PFSK-1 (cell line): Measurements from ENCODE around the gene KCTD1.

Experiments
- FOXP2 ChIP-seq: optimal IDR thresholded peaks from 2 replicates; pipeline ENCODE3; 2011; ENCODE audit warnings: borderline replicate concordance, control low read depth, inconsistent platforms; ENCODE audit not compliant: insufficient read depth; ENCODE audit errors: extremely low read length, extremely low read depth
- POLR2AphosphoS5 ChIP-seq: IDR thresholded peaks from 2 replicates; pipeline ENCODE4 v1.6.1; 2012; ENCODE audit warnings: low read depth, mild to moderate bottlenecking, control low read depth, low read length, moderate library complexity
- SIN3A ChIP-seq: IDR thresholded peaks from 2 replicates; pipeline ENCODE4 v1.6.1; 2012; ENCODE audit warnings: mild to moderate bottlenecking, low read length, moderate library complexity, borderline replicate concordance; ENCODE audit not compliant: insufficient read depth
- TAF1 ChIP-seq: IDR thresholded peaks from 2 replicates; pipeline ENCODE4 v1.6.1; 2012; ENCODE audit warnings: low read length, control low read depth, borderline replicate concordance; ENCODE audit not compliant: insufficient read depth
- TF ChIP-seq, protein P1 (sequence below), 2 experiments: IDR thresholded peaks; 2 replicates each; pipeline versions ENCODE4 v1.6.1 to v1.8.0; 2011 to 2012; ENCODE audit warnings: low read depth in 2 of 2, low read length in 2 of 2, control low read depth in 1 of 2, inconsistent platforms in 1 of 2, mild to moderate bottlenecking in 1 of 2, moderate library complexity in 1 of 2; ENCODE audit not compliant: insufficient read depth in 1 of 2

The KCTD1 gene

DNA sequence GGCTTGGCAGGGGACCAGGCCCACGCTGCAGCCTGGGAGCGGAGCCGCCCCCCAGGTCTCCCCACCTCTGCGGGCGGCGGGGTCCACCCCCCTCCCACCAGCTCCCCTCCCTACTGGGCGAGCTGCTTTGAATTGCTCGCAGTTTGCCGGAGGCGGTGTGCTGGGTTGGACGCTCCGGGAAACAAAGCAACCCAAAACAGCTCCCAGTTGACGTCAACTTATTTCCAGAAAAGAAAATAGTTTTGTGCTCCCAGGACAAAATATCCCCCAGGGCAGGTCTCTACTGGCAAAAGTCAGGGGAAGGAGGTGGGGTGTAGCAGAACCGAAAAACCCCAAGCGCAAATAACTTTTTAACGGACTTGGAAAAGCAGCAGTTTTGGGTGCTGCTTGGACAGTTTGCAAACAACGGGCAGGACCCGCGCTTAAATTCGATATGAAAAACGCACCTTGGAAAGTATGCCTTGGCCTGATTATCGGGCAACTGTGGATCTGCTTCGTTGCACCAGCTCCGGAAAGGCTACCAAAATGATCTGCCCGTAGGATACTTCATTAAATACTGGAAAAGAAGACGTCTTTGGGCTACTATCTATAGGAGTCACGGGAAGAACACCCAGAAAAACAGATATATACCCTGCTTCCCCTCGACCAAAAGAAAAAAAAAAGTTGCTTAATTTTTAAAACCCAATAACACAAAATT, 2.8 kb upstream of the KCTD1 start:
- no peak for TF ChIP-seq FOXP2
- no peak for TF ChIP-seq POLR2AphosphoS5

DNA sequence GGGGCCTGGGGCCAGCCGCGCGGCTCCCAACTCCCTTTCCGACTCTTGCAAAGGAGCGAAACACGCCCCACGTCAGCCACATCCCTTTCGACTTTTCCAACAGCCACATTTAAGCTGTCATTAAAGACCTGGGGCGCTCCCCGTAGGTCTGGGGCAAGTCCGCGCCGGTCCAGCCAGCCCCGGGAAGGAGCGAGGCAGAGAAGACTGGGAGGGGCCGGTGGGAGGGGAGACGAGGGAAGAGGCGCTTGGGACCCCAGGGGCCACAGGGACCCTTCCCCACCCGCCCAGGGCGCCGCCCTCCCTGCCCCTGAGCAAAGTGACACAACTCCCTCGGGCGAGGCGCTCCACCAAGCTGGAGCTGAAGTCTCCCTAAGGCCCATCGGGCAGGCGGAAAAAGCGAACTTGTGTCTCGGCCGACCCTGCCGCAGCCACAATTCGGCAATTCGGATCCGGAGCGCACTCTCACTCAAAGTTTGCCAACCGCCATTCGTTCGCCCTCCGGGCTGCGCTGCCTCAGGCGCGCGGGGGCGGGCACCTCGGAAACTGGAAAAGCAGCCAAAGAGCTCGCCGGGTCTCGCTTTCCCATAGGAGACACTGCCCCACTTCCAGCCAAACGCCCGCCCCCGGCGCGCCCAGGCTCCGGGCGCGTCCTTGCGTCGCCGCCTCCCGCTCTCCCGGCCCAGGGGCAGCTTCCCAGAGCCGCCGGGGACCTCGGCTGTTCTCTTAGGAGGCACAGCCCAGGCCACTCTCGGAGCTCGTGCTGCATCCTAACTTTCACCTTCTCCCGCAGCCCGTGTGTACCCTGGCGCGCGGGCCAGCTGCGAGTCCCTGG, 1.1 kb upstream of the KCTD1 start:
- TF ChIP-seq, protein P1, sequence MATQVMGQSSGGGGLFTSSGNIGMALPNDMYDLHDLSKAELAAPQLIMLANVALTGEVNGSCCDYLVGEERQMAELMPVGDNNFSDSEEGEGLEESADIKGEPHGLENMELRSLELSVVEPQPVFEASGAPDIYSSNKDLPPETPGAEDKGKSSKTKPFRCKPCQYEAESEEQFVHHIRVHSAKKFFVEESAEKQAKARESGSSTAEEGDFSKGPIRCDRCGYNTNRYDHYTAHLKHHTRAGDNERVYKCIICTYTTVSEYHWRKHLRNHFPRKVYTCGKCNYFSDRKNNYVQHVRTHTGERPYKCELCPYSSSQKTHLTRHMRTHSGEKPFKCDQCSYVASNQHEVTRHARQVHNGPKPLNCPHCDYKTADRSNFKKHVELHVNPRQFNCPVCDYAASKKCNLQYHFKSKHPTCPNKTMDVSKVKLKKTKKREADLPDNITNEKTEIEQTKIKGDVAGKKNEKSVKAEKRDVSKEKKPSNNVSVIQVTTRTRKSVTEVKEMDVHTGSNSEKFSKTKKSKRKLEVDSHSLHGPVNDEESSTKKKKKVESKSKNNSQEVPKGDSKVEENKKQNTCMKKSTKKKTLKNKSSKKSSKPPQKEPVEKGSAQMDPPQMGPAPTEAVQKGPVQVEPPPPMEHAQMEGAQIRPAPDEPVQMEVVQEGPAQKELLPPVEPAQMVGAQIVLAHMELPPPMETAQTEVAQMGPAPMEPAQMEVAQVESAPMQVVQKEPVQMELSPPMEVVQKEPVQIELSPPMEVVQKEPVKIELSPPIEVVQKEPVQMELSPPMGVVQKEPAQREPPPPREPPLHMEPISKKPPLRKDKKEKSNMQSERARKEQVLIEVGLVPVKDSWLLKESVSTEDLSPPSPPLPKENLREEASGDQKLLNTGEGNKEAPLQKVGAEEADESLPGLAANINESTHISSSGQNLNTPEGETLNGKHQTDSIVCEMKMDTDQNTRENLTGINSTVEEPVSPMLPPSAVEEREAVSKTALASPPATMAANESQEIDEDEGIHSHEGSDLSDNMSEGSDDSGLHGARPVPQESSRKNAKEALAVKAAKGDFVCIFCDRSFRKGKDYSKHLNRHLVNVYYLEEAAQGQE (IDR thresholded peaks at IDR 0.05; ENCODE audit: insufficient read depth in 1 of 2, low read depth in 2 of 2, low read length in 2 of 2) = no peak
- no peak; the same call in 1 of the 2 replicates for TF ChIP-seq SIN3A
- TF ChIP-seq TAF1 = 0 out of 2 replicates have a peak, but pooled peaks have one; percentile 61
- TF ChIP-seq POLR2AphosphoS5 = no peak; the same call in 1 of the 2 replicates
- no peak for TF ChIP-seq FOXP2

DNA sequence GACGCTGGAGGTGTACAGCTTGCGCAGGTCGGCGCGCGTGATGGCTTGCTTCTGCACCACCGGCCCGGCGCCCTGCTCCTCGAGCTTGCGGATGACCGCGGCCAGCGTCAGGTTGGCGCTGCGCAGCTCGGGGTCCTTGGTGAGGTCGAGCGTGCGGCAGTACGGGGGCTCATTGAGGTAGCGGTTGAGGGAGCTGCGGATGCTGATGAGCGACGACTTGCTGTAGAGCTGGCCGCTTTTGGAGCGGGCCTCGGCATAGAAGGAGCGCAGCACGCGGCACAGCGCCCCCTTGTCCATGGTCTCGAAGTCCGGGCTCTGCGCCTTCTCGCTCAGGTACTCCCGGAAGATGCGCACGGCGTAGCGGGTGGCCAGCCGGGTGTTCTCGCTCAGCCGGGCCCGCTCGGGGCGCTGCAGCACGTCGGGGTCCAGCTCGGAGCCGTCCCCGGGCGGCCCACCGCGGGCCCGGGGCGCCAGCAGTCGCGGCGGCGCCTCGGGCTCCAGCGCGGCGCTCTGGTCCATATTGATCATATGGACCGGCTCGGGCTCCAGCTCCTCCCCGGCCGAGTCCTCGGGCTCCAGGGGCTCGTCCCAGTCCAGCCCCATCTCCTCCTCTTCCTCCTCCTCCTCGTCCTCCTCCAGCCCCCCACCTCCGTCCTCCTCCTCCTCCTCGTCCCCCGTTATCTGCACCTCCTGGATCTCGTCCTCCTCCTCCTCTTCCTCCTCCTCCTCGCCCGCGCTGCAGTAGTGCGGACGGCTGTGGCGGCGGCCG, 523 bp downstream of the KCTD1 start:
- TF ChIP-seq, protein P1 (IDR thresholded peaks at IDR 0.05; ENCODE audit: insufficient read depth in 1 of 2, low read depth in 2 of 2, low read length in 2 of 2) = 0 out of 4 replicates have a peak, but pooled peaks of 1 of the 2 experiments have one; percentile 4
- no peak for TF ChIP-seq SIN3A
- no peak for TF ChIP-seq FOXP2

DNA sequence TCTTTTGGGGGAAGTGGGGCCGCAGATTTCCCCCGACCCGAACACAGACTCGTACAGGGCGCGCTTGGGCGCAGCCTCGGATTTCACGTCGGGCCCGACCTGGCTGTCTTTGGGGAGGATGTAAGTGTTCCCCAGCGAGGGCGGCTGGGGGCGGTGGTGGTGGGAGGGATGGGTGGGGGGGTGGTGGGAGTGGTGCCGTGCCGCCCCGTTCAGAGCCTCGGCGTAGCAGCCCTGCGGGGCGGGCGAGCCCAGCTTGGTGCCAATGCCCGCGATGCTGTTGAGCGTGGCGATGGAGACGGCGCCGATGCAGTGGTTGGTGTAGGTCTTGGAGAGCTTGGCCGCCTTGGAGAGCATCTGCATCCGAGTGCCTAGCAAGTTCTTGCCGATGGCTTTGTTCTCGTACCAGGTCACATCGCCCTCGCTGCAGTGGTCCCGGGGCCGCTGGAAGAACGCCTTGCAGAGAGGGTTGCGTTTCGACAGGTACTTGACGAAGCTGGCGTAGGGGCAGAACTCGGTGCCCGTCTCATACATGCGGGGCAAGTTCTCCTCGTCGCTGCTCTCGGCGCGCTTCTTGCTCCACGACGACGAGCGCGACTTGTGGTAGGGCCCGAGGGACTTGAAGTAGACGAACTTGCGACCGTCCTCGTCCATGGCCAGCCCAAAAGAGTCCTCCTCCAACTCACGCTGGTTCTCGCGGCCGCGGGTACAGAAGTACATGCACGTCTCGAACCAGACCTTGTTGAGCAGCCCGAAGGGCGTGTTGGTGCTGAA, 1.3 kb downstream of the KCTD1 start:
- TF ChIP-seq TAF1 = no peak
- TF ChIP-seq SIN3A = no peak
- TF ChIP-seq, protein P1 (IDR thresholded peaks at IDR 0.05; ENCODE audit: insufficient read depth in 1 of 2, low read depth in 2 of 2, low read length in 2 of 2) = no peak
- TF ChIP-seq POLR2AphosphoS5 = no peak
- no peak for TF ChIP-seq FOXP2

DNA sequence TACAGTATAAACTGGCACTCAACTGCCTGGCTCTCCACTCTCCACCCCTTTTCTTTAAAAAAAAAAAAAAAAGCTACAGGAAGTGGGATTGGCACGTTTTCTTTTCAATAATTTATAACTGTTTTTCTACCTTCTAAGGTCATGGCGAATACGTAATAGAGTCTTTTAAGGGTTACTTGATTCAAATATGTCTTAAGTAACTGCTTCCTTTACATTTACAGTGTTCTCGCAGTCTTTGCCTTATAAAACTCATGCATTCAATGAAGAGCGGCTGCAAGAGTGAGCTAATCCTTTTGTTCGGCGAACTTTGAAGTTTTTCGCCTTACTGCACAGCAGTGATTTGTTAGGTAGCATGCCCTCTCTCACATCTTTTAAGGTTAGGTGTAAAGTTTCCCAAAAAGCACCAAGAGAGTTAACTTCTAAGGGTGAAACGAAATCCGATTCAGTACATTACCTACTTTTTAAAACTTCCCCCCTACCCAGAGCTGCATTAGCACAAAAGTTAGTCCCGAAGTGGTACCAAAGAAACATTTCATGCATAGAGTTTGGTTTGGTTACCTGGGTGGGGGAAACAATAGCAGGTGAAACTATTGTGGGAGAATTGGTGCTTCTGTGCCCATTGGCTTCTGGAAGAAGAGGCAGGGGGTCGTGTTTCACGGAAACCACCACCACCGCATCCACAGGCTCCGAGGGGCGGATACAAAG, 2.0 kb downstream of the KCTD1 start:
- TF ChIP-seq, protein P1 (IDR thresholded peaks at IDR 0.05; ENCODE audit: insufficient read depth in 1 of 2, low read depth in 2 of 2, low read length in 2 of 2) = no peak
- TF ChIP-seq FOXP2 (no peak), TAF1 (no peak), SIN3A (no peak), POLR2AphosphoS5 (no peak)
